ENCODE data around the gene PPIP5K1.

Gene PPIP5K1

GRCh38 chr15:43508991-43509659, 80.9 kb downstream of the PPIP5K1 start:
- peak in 6 of 42 donors; percentile 29 to 68 (median 36) for DNase-seq
- intact Hi-C loops (cut with DNase I) = no loop called here

- intact Hi-C loops (cut with DNase I) = no loop called here
- no peak for DNase-seq
Measured at GRCh38 chr15:43508421-43508820, 81.6 kb downstream of the PPIP5K1 start.

DNA sequence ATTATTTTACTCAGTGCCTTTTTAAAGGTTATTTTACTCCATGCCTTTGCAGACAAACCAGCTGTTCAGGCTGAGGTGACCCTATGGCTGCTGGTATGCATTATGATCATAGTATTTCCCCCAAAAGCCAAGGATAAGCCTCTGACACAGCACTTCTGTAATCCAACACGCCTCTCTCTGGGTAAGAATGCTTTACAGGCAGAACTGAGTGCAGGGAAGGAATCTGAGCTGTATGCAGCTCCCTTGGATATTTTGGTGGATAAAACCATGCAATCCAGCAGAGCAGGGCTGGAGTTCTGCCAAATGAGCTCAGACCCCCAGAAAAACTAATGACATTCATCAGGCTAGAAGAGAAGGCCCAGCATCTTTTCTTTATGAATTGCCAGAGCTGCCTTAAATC, 84.3 kb downstream of the PPIP5K1 start:
- intact Hi-C loops (cut with DNase I) = no loop called here
- peak in 1 of 42 donors; percentile 6 for DNase-seq

DNA sequence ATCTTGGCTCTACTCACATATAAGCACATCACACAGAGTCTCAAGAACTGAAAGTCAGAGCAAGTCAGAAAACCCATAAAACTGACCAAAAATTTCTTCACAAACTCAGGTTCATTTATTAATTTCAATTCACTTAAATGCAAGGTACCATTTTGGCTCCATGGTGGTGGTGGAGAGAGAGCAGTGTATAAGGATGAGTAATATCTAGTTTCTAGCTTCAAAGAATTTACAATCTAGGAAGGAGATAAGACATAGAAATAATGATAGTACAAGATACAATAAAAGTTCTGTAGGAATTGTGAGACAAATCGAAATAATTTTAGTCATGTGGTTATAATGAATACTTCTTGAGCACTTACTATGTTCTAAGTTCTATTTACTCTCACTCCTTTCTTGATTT, 90.4 kb downstream of the PPIP5K1 start:
- no peak for DNase-seq
- intact Hi-C loops (cut with DNase I) = no loop called here

- intact Hi-C loops (cut with DNase I) = no loop called here
- no peak for DNase-seq
Measured at GRCh38 chr15:43498990-43499389, 91.0 kb downstream of the PPIP5K1 start.

- no peak for DNase-seq
- intact Hi-C loops (cut with DNase I) = loop anchor here (2.0 kb wide), 1 partner anchor 17 kb away; no protein-coding TSS in a partner anchor
Measured at GRCh38 chr15:43493703-43494472, 96.1 kb downstream of the PPIP5K1 start.

DNA sequence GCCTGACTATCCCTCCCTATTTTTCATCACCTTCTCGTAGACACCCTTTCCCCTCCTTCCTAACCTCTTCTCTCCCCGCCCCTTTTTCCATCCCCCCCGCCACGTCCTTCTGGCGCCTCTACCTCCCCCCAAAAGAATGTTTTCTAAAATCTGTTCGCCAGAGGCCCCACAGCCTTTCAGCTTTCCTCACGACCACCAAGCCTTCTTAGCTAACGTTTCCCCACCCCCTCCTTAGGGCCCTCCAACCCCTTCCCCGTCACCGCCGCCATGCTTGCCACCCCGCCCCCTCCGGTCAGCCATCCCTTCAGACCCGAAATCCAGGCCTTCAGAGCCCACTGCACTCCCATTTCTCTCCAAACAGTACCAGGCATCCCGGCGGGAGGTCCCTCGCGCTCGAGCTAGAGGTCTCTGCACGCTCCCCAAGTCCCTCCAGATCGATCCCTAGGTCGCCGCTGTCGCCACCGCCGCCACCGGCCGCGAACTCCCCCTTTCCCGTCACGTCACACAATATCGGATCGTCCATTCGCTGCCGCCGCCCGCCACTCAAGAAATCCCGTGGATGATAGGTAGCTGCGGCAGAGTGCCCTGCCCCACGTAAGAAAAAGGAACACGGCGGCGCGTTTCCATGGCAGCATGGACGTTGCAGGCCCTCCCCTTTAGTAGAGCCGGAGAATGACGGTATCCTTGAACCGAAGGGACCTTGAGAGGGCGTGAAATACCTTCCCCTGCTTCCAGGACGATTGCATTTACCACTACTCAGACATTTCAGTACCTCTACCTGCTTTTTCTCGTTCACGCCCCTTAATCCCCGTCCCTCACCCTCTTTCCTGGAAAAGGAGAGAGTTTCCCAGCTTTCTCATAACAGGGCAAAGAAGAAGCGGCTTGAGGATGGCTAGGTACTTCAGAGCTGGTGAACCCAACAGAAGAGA, 97.1 kb downstream of the PPIP5K1 start, which contains the start of gene TP53BP1:
TP53BP1 (minus strand) TSS at position 484 of the 929 bp plus-strand sequence; CDS start at position 371, 113 bp downstream.
- intact Hi-C loops (cut with DNase I) = loop anchor here (2.0 kb wide), 1 partner anchor 18 kb away; no protein-coding TSS in a partner anchor
- DNase-seq = peak; percentile 94 to 99 (median 98)

DNA sequence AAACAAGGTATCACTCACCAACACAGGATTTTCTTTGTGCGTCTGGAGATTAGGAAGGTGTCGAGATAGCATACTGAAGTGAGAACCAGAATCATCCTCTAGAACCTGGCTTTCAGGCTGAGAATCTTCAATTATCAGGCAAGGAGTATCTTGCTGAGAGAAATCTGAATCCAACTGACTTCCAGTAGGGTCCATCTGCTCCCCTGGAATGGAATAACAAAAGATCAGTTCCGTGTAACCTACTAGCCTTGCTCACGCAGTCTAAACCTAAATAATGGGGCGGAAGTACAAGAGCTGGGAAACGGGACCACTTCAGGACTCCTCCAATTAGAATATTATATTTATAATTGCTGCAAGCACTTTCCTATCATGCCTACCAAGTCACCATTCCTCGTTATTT, 97.7 kb downstream of the PPIP5K1 start:
- intact Hi-C loops (cut with DNase I) = loop anchor here (2.0 kb wide), 1 partner anchor 19 kb away; no protein-coding TSS in a partner anchor
- no peak for DNase-seq

DNA sequence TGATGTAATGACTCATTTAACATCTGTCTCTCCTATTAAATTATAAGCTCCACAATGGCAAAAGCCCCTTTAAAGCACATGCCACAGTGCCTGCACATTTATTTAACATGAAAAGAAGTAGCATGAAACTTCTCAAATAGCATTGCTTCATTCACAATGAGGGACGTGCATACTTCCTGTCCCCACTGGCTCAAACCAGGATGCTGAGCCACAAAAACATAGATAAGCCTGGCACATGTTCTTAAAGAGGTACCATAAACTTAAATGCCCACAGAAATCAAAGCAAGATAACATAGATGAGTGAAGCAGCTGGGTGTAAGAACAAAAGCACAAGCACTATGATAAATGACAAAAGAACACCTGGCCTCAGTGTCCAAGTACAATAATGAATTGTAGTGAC, 100.8 kb downstream of the PPIP5K1 start:
- intact Hi-C loops (cut with DNase I) = no loop called here

GRCh38 chr15:43488790-43489189, 101.2 kb downstream of the PPIP5K1 start:
- intact Hi-C loops (cut with DNase I) = no loop called here
- no peak for DNase-seq

More for the DNA sequence above, 100.8 kb downstream of the PPIP5K1 start:
- DNase-seq = no peak

DNA sequence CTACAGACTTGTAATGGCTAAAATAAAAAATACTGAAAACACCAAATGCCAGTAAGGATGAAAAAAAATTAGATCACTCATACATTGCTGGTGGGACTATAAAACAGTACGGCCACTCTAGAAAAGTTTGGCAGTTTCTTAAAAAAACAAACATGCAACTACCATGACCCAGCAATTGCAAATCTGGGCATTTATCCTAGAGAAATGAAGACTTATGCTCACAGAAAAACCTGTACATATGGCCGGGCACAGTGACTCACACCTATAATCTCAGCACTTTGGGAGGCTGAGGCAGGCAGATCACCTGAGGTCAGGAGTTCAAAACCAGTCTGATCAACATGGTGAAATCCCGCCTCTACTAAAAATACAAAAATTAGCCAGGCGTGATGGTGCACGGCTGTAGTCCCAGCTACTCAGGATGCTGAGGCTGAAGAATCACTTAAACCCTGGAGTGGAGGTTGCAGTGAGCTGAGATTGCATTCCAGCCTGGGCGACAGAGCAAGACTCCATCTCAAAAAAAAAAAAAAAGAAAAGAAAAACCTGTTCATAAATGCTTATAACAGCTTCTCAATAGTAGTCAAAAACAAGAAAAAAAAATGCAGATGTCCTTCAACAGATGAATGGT, 102.6 kb downstream of the PPIP5K1 start:
- intact Hi-C loops (cut with DNase I) = no loop called here
- DNase-seq = no peak

DNA sequence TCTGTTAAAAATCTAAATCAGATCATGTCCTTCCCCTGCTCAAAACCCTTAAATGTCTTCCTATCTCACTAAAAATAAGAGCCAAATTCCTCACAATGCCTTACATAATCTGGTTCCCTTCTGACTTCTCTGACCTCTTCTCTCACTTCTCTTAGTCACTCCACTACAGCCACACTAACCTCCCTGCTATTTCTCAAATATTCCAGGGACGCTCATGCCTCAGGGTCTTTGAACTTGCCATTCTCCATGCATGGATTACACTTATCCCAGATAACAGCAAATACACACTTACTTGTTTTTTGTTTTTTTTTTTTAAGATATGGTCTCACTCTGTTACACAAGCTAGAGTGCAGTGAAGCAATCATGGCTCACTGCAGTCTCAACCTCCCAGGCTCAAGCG, 105.6 kb downstream of the PPIP5K1 start:
- no peak for DNase-seq
- intact Hi-C loops (cut with DNase I) = no loop called here
